ENCODE data around the gene RERE.
A peak's percentile ranks its signal among the peaks of the same experiment; 100 is the strongest.

RERE gene

GRCh38 chr1:8560611-8561544 is 256.6 kb downstream of the RERE start:
- no peak overlapping the region for H3K4me3 ChIP-seq (ENCODE audit: control insufficient read depth, low read depth, low read length)
- peak; percentile 97 for TF ChIP-seq CTCF (conservative IDR thresholded peaks at IDR 0.05; ENCODE audit: control insufficient read depth, insufficient read depth, low read depth, low read length)
- DNase-seq (ENCODE audit: low read depth): peak; percentile 63

- no peak for TF ChIP-seq CTCF (conservative IDR thresholded peaks at IDR 0.05; ENCODE audit: control insufficient read depth, insufficient read depth, low read depth, low read length)
- no peak overlapping the region for H3K4me3 ChIP-seq (ENCODE audit: control insufficient read depth, low read depth, low read length)
- no peak for DNase-seq (ENCODE audit: low read depth)
These were observed 257.4 kb downstream of the RERE start for GRCh38 chr1:8560035-8560434.

DNA sequence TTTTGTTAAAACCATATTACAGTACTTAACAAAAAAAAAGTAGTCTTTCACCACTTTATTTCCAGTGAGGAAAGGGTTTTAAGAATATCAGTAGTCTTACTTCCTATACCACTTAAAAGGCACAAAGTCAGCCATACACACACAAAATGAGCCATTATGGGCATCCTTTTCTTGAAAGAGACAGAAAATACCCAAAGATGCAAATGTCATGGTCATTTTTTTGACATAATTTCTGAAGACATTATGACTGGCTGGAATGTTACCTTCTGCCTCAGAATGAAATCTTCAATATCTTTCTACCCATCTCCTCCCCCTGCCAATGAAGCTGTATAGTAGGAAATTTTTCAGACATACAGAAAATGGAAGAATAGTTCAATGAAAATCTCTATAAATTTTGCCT is 261.9 kb downstream of the RERE start:
- TF ChIP-seq CTCF (conservative IDR thresholded peaks at IDR 0.05; ENCODE audit: control insufficient read depth, insufficient read depth, low read depth, low read length): no peak
- H3K4me3 ChIP-seq (ENCODE audit: control insufficient read depth, low read depth, low read length): no peak overlapping the region
- DNase-seq (ENCODE audit: low read depth): no peak

- no peak overlapping the region for H3K4me3 ChIP-seq (ENCODE audit: control insufficient read depth, low read depth, low read length)
- DNase-seq (ENCODE audit: low read depth): peak; percentile 64
- no peak for TF ChIP-seq CTCF (conservative IDR thresholded peaks at IDR 0.05; ENCODE audit: control insufficient read depth, insufficient read depth, low read depth, low read length)
These were observed 262.4 kb downstream of the RERE start for GRCh38 chr1:8554956-8555534.

GRCh38 chr1:8552820-8553397 is 264.5 kb downstream of the RERE start:
- H3K4me3 ChIP-seq (ENCODE audit: control insufficient read depth, low read depth, low read length): no peak overlapping the region
- no peak for TF ChIP-seq CTCF (conservative IDR thresholded peaks at IDR 0.05; ENCODE audit: control insufficient read depth, insufficient read depth, low read depth, low read length)

GRCh38 chr1:8551613-8552489 is 265.6 kb downstream of the RERE start:
- DNase-seq (ENCODE audit: low read depth): peak; percentile 29
- no peak for TF ChIP-seq CTCF (conservative IDR thresholded peaks at IDR 0.05; ENCODE audit: control insufficient read depth, insufficient read depth, low read depth, low read length)
- no peak overlapping the region for H3K4me3 ChIP-seq (ENCODE audit: control insufficient read depth, low read depth, low read length)

More at GRCh38 chr1:8552820-8553397, 264.5 kb downstream of the RERE start:
- DNase-seq (ENCODE audit: low read depth): no peak
